ENCODE results near the gene NFYC.
A peak's percentile ranks its signal among the peaks of the same experiment; 100 is the strongest.

NFYC gene

GRCh38 chr1:40818264-40818961 lies 126.9 kb downstream of the NFYC start:
- peak; percentile 45 to 72 (median 65) for DNase-seq (ENCODE audit: low read depth in 2 of 3, low spot score in 2 of 3)

GRCh38 chr1:40819101-40819500 lies 127.6 kb downstream of the NFYC start:
- DNase-seq (ENCODE audit: low read depth in 2 of 3, low spot score in 2 of 3) = no peak

GRCh38 chr1:40820251-40820797 lies 128.8 kb downstream of the NFYC start:
- no peak for DNase-seq (ENCODE audit: low read depth in 2 of 3, low spot score in 2 of 3)
